Measurements from ENCODE around the gene JADE2. TPM values are rescaled to one million over a fixed set of nuclear protein-coding genes. Genes with fewer than 3 reads are reported as not detected.

Gene JADE2
- 36.2 TPM for polyA plus RNA-seq (2013, experiment 1 of 2)
- 36.7 TPM for polyA plus RNA-seq (2013, experiment 2 of 2)

DNA sequence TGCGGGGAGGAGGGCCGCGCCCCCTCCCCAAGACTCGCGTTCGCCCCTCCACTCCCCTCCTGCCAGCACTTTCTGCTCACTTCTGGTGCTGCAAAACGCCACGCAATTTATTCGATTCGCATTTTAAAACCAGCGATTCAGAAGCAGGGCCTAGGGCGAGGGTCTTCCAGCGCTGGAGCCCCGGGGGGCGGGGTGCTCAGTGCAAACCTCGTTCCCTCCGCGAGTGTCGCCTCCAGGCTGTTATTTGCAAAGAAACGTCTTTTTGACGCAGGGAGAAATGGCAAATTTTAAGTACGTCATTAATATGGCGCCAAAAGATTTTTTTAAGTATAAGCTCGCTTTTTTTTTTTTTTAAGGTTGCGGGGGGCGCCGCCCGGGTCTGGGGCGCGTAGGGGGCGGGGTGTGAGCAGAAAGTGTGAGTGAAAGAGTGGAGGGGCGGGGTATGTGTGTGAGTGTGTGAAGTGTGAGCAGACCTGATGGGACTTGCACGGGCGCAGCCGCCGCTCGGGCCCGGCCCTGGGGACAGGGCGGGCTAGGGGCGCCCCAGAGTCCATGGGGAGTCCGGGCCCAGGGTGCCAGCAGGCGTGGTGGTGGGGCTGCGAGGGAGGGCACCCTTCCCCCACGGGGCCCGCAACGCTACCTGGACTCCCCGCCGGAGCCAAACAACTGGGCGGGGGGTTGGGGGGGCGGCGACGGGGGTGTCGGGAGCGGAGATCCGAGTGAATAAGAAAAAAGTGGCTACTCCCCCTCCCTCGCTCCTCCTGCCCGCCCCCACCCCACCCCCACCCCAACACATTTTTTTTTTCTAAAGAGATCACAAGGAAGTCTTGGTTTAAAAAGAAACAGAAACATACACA lies at the start of gene JADE2:
JADE2 (plus strand) TSS at position 845 of the 857 bp plus-strand sequence. CDS start 10,188 bp downstream, outside the sequence.
- no CpG with 5 or more reads among the region's 57 CpGs for WGBS (ENCODE audit: extremely low coverage, insufficient coverage, low lambda C conversion rate)
- Histone ChIP-seq H4K5ac (ENCODE audit: low read length) (no peak within 1 kb of the TSS), H3K56ac (ENCODE audit: low read length) (peak within 1 kb of the TSS; percentile 99), H3K4ac (ENCODE audit: low read depth, low read length) (peak within 1 kb of the TSS; percentile 44), H3K4me3 (ENCODE audit: low read length) (peak within 1 kb of the TSS; percentile 82), H3K9ac (ENCODE audit: low read length) (peak within 1 kb of the TSS; percentile 98), H2BK120ac (ENCODE audit: low read depth, low read length) (peak within 1 kb of the TSS; percentile 56), H3K27me3 (ENCODE audit: insufficient read depth, low read length, poor library complexity) (no peaks in the 10 kb centered on the region), H3K79me2 (ENCODE audit: control insufficient read depth, insufficient read depth, low read length) (peaks cover 29% of the 10 kb centered on the region), H3K23ac (ENCODE audit: low read length) (peak within 1 kb of the TSS; percentile 29), H2AK5ac (ENCODE audit: low read length) (no peak within 1 kb of the TSS), H2BK15ac (replicated peaks; ENCODE audit: low read depth) (peak within 1 kb of the TSS; percentile 45), H3K4me2 (ENCODE audit: low read length) (peak within 1 kb of the TSS; percentile 82), H2BK5ac (ENCODE audit: low read length) (peak within 1 kb of the TSS; percentile 87), H3K18ac (ENCODE audit: low read length) (peak within 1 kb of the TSS; percentile 94), H3K36me3 (ENCODE audit: control insufficient read depth, insufficient read depth, low read length) (no peaks in the 10 kb centered on the region), H3K27ac (ENCODE audit: low read depth, low read length) (peak within 1 kb of the TSS; percentile 99), H3K4me1 (ENCODE audit: control insufficient read depth, low read depth, low read length) (peaks cover 14% of the 10 kb centered on the region), H4K8ac (ENCODE audit: low read depth, low read length) (peak within 1 kb of the TSS; percentile 98), H3K79me1 (ENCODE audit: low read length) (peaks cover 6% of the 10 kb centered on the region)
- DNase-seq: peak; percentile 79

DNA sequence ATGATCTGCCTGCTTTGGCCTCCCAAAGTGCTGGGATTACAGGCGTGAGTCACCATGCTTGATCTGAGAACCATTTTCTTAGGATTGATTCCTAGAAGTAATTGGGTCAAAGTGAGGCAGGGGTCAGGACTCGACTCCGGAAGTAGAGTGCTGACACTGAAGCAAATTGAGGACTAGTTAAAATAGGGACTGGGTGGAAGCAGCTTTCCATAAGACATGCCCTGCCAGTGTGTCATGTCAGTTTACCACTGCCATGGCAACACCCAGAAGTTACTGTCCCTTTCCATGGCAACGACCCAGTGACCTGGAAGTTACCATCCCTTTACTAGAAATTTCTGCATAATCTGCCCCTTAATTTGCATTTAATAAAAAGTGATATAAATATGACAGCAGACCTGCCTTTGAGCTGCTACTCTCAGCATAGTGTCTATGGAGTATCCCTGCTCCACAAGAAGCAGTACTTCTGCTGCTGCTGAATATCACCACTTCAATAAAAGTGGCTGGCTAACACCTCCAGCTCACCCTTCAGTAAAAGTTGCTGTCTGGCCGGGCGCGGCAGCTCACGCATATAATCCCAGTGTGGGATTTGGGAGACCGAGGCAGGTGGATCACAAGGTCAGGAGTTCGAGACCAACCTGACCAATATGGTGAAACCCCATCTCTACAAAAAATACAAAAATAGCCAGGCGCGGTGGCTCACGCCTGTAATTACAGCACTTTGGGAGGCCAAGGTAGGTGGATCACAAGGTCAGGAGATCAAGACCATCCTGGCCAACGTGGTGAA lies 47.8 kb upstream of the JADE2 start:
- no peaks in the 10 kb centered on the region for H3K79me1 ChIP-seq (ENCODE audit: low read length)

DNA sequence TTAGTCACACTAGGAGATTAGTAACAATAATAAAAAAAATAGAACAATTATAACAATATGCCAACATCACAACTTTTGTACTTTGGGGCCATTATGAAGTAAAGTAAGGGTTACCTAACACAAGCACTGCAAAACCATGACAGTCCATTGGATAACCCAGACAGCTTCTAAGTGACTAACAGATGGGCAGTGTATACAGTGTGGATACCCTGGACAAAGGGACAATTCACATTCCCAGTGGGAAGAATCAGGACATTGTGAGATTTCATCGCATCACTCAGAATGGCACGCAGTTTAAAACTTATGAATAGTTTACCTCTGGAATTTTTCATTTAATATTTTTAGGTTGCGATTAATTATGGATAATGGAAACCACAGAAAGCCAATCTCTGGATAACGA lies 45.6 kb upstream of the JADE2 start:
- Histone ChIP-seq H3K18ac (ENCODE audit: low read length) (no peak overlapping the region), H3K36me3 (ENCODE audit: control insufficient read depth, insufficient read depth, low read length) (no peaks in the 10 kb centered on the region), H3K4ac (ENCODE audit: low read depth, low read length) (no peak overlapping the region), H3K27ac (ENCODE audit: low read depth, low read length) (no peak overlapping the region), H3K4me1 (ENCODE audit: control insufficient read depth, low read depth, low read length) (no peaks in the 10 kb centered on the region), H3K79me1 (ENCODE audit: low read length) (no peaks in the 10 kb centered on the region), H3K27me3 (ENCODE audit: insufficient read depth, low read length, poor library complexity) (no peaks in the 10 kb centered on the region), H3K9ac (ENCODE audit: low read length) (no peak overlapping the region), H4K8ac (ENCODE audit: low read depth, low read length) (no peak overlapping the region), H3K4me2 (ENCODE audit: low read length) (no peak overlapping the region), H2BK120ac (ENCODE audit: low read depth, low read length) (no peak overlapping the region), H2BK15ac (replicated peaks; ENCODE audit: low read depth) (no peak overlapping the region), H3K79me2 (ENCODE audit: control insufficient read depth, insufficient read depth, low read length) (no peaks in the 10 kb centered on the region), H4K5ac (ENCODE audit: low read length) (no peak overlapping the region), H3K56ac (ENCODE audit: low read length) (no peak overlapping the region), H3K23ac (ENCODE audit: low read length) (no peak overlapping the region), H3K4me3 (ENCODE audit: low read length) (no peak overlapping the region), H2AK5ac (ENCODE audit: low read length) (no peak overlapping the region), H2BK5ac (ENCODE audit: low read length) (no peak overlapping the region)
- no CpG with 5 or more reads among the region's 4 CpGs for WGBS (ENCODE audit: extremely low coverage, insufficient coverage, low lambda C conversion rate)
- no peak for DNase-seq

More for the DNA sequence above, 47.8 kb upstream of the JADE2 start:
- Histone ChIP-seq H2BK120ac (ENCODE audit: low read depth, low read length) (no peak overlapping the region), H3K36me3 (ENCODE audit: control insufficient read depth, insufficient read depth, low read length) (no peaks in the 10 kb centered on the region), H3K23ac (ENCODE audit: low read length) (no peak overlapping the region), H3K4me1 (ENCODE audit: control insufficient read depth, low read depth, low read length) (no peaks in the 10 kb centered on the region), H3K56ac (ENCODE audit: low read length) (no peak overlapping the region), H3K4me3 (ENCODE audit: low read length) (no peak overlapping the region), H2BK15ac (replicated peaks; ENCODE audit: low read depth) (no peak overlapping the region), H3K27ac (ENCODE audit: low read depth, low read length) (no peak overlapping the region), H2BK5ac (ENCODE audit: low read length) (no peak overlapping the region), H3K27me3 (ENCODE audit: insufficient read depth, low read length, poor library complexity) (no peaks in the 10 kb centered on the region), H3K79me2 (ENCODE audit: control insufficient read depth, insufficient read depth, low read length) (no peaks in the 10 kb centered on the region), H3K9ac (ENCODE audit: low read length) (no peak overlapping the region), H2AK5ac (ENCODE audit: low read length) (no peak overlapping the region), H3K4ac (ENCODE audit: low read depth, low read length) (no peak overlapping the region), H4K8ac (ENCODE audit: low read depth, low read length) (no peak overlapping the region), H3K18ac (ENCODE audit: low read length) (no peak overlapping the region), H3K4me2 (ENCODE audit: low read length) (no peak overlapping the region), H4K5ac (ENCODE audit: low read length) (no peak overlapping the region)
- no CpG with 5 or more reads among the region's 14 CpGs for WGBS (ENCODE audit: extremely low coverage, insufficient coverage, low lambda C conversion rate)
- DNase-seq: peak; percentile 59

DNA sequence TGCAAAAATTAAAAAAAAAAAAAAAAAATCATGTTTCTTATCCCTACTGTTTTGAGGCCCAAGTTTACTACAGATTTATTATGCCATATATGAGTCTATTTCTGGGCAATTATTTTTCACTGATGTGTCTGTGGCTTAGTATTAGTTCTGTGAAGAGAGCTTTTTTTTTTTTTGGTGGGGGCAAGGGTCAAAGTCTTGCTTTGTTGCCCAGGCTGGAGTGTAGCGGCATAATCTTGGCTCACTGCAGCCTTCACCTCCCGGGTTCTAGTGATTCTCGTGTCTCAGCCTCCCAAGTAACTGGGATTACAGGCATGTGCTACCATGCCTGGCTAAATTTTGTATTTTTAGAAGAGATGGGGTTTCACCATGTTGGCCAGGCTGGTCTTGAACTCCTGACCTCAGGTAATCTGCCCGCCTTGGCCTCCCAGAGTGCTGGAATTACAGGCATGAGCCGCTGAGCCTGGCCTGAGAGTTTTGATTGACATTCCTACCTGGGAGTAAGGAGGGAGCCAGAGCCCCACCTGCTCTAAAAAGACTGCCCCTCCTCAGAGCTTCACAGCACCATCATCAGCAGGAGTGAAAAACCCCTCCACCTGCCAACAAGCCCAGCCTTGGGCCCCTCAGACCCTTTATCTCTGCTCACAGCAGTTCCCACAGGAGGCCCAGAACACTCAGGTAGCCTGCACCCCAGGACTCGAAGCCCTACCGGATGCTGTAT lies 36.1 kb upstream of the JADE2 start:
- Histone ChIP-seq H3K4me3 (ENCODE audit: low read length) (no peak overlapping the region), H3K18ac (ENCODE audit: low read length) (no peak overlapping the region), H3K79me2 (ENCODE audit: control insufficient read depth, insufficient read depth, low read length) (no peaks in the 10 kb centered on the region), H2BK120ac (ENCODE audit: low read depth, low read length) (no peak overlapping the region), H3K36me3 (ENCODE audit: control insufficient read depth, insufficient read depth, low read length) (no peaks in the 10 kb centered on the region), H3K27me3 (ENCODE audit: insufficient read depth, low read length, poor library complexity) (no peaks in the 10 kb centered on the region), H3K56ac (ENCODE audit: low read length) (no peak overlapping the region), H4K8ac (ENCODE audit: low read depth, low read length) (no peak overlapping the region), H2BK5ac (ENCODE audit: low read length) (no peak overlapping the region), H2AK5ac (ENCODE audit: low read length) (peak overlapping the region; percentile 7), H2BK15ac (replicated peaks; ENCODE audit: low read depth) (no peak overlapping the region), H3K4me2 (ENCODE audit: low read length) (no peak overlapping the region), H3K23ac (ENCODE audit: low read length) (no peak overlapping the region), H3K79me1 (ENCODE audit: low read length) (no peaks in the 10 kb centered on the region), H4K5ac (ENCODE audit: low read length) (no peak overlapping the region), H3K9ac (ENCODE audit: low read length) (no peak overlapping the region), H3K4me1 (ENCODE audit: control insufficient read depth, low read depth, low read length) (peaks cover 10% of the 10 kb centered on the region), H3K27ac (ENCODE audit: low read depth, low read length) (no peak overlapping the region), H3K4ac (ENCODE audit: low read depth, low read length) (no peak overlapping the region)
- WGBS (ENCODE audit: extremely low coverage, insufficient coverage, low lambda C conversion rate): no CpG with 5 or more reads among the region's 7 CpGs
- no peak for DNase-seq

DNA sequence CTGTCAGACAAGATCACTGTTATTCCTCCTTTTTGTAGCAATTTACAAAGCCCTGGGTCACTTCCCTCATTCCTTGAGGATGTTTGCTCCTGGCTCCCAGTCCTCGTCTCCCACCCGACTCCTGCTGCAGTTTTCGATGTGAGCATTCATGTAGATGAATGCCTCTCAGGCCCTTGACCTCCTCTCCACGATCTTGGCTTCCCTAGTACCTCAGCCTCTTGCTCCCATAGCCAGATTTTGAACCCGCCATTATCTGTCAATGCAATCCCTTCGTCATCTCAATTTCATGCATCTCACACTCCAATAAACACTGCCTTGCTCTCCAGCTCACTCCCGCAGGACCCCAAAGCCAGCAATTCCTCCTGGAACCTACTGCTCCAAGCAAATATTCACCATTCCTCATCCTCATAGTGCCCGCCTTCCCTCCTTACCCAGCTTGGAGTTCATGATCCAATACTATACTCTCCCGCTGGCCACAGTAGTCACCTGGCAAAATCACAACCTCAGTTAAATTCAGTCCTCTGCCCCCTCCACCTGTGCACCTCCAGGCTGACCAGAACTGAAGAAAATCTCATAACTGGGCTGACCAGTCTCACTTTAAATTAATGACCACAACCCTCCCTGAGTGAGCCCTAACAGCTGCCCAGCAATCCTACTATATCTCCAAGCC lies 35.1 kb upstream of the JADE2 start:
- H2AK5ac ChIP-seq (ENCODE audit: low read length): no peak overlapping the region
- H3K4ac ChIP-seq (ENCODE audit: low read depth, low read length): no peak overlapping the region
- no peaks in the 10 kb centered on the region for H3K79me2 ChIP-seq (ENCODE audit: control insufficient read depth, insufficient read depth, low read length)
- H4K5ac ChIP-seq (ENCODE audit: low read length): no peak overlapping the region
- H3K9ac ChIP-seq (ENCODE audit: low read length): no peak overlapping the region
- H4K8ac ChIP-seq (ENCODE audit: low read depth, low read length): no peak overlapping the region
- no peak overlapping the region for H2BK120ac ChIP-seq (ENCODE audit: low read depth, low read length)
- H3K27me3 ChIP-seq (ENCODE audit: insufficient read depth, low read length, poor library complexity): no peaks in the 10 kb centered on the region
- H3K4me3 ChIP-seq (ENCODE audit: low read length): no peak overlapping the region
- H3K36me3 ChIP-seq (ENCODE audit: control insufficient read depth, insufficient read depth, low read length): no peaks in the 10 kb centered on the region
- H3K4me1 ChIP-seq (ENCODE audit: control insufficient read depth, low read depth, low read length): peaks cover 10% of the 10 kb centered on the region
- H3K4me2 ChIP-seq (ENCODE audit: low read length): no peak overlapping the region
- H2BK5ac ChIP-seq (ENCODE audit: low read length): no peak overlapping the region
- no peak overlapping the region for H3K27ac ChIP-seq (ENCODE audit: low read depth, low read length)
- H3K56ac ChIP-seq (ENCODE audit: low read length): no peak overlapping the region
- no CpG with 5 or more reads among the region's 9 CpGs for WGBS (ENCODE audit: extremely low coverage, insufficient coverage, low lambda C conversion rate)
- no peak overlapping the region for H3K23ac ChIP-seq (ENCODE audit: low read length)
- no peak overlapping the region for H2BK15ac ChIP-seq (replicated peaks; ENCODE audit: low read depth)
- no peak overlapping the region for H3K18ac ChIP-seq (ENCODE audit: low read length)
- no peaks in the 10 kb centered on the region for H3K79me1 ChIP-seq (ENCODE audit: low read length)
- no peak for DNase-seq
